ENCODE measurements around the gene FGFR1OP2. TPM values are rescaled to one million over a fixed set of nuclear protein-coding genes. Genes with fewer than 3 reads are reported as not detected.

FGFR1OP2 gene
- total and polyA plus RNA-seq, 4 donors = 11.9 to 76.0 (median 27.6) TPM

GRCh38 chr12:26939953-26940352 lies 1.7 kb downstream of the FGFR1OP2 start:
- H3K27ac ChIP-seq (ENCODE audit: low read depth in 1 of 2, low read length in 2 of 2) = no peak overlapping the region
- peak overlapping the region in 1 of 2 donors; percentile 24 for H3K9ac ChIP-seq (ENCODE audit: low read depth in 1 of 2, low read length in 2 of 2)
- WGBS = 64% methylated on average over 1 of the region's 1 CpG
- peaks cover 6 to 32% (median 15%) of the 10 kb centered on the region in 4 donors for H3K4me1 ChIP-seq (ENCODE audit: control insufficient read depth in 4 of 4, insufficient read depth in 4 of 4, low read length in 3 of 4)
- TF ChIP-seq EGR1 (IDR thresholded peaks at IDR 0.05; ENCODE audit: low read depth in 2 of 2) (no peak), MAX (IDR thresholded peaks at IDR 0.05) (no peak), FOXA2 (IDR thresholded peaks at IDR 0.05) (no peak), GABPA (IDR thresholded peaks at IDR 0.05 in 1 of 2, conservative IDR thresholded peaks at IDR 0.05 in 1 of 2) (no peak), HNF4A (conservative IDR thresholded peaks at IDR 0.05) (no peak), NR2F2 (IDR thresholded peaks at IDR 0.05) (no peak), FOXA1 (IDR thresholded peaks at IDR 0.05) (no peak), HNF4G (IDR thresholded peaks at IDR 0.05) (no peak), JUND (IDR thresholded peaks at IDR 0.05) (no peak), SP1 (IDR thresholded peaks at IDR 0.05) (no peak), RXRA (IDR thresholded peaks at IDR 0.05) (no peak), YY1 (IDR thresholded peaks at IDR 0.05) (no peak), TAF1 (conservative IDR thresholded peaks at IDR 0.05) (no peak), RAD21 (IDR thresholded peaks at IDR 0.05) (no peak), REST (IDR thresholded peaks at IDR 0.05) (no peak), ATF3 (IDR thresholded peaks at IDR 0.05) (no peak)
- TF ChIP-seq, protein P1, sequence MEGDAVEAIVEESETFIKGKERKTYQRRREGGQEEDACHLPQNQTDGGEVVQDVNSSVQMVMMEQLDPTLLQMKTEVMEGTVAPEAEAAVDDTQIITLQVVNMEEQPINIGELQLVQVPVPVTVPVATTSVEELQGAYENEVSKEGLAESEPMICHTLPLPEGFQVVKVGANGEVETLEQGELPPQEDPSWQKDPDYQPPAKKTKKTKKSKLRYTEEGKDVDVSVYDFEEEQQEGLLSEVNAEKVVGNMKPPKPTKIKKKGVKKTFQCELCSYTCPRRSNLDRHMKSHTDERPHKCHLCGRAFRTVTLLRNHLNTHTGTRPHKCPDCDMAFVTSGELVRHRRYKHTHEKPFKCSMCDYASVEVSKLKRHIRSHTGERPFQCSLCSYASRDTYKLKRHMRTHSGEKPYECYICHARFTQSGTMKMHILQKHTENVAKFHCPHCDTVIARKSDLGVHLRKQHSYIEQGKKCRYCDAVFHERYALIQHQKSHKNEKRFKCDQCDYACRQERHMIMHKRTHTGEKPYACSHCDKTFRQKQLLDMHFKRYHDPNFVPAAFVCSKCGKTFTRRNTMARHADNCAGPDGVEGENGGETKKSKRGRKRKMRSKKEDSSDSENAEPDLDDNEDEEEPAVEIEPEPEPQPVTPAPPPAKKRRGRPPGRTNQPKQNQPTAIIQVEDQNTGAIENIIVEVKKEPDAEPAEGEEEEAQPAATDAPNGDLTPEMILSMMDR (IDR thresholded peaks at IDR 0.05; ENCODE audit: low read depth, low read length, missing input control) = no peak
- TF ChIP-seq, protein P2, sequence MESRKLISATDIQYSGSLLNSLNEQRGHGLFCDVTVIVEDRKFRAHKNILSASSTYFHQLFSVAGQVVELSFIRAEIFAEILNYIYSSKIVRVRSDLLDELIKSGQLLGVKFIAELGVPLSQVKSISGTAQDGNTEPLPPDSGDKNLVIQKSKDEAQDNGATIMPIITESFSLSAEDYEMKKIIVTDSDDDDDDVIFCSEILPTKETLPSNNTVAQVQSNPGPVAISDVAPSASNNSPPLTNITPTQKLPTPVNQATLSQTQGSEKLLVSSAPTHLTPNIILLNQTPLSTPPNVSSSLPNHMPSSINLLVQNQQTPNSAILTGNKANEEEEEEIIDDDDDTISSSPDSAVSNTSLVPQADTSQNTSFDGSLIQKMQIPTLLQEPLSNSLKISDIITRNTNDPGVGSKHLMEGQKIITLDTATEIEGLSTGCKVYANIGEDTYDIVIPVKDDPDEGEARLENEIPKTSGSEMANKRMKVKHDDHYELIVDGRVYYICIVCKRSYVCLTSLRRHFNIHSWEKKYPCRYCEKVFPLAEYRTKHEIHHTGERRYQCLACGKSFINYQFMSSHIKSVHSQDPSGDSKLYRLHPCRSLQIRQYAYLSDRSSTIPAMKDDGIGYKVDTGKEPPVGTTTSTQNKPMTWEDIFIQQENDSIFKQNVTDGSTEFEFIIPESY (IDR thresholded peaks at IDR 0.05) = no peak
- H3K36me3 ChIP-seq (ENCODE audit: control insufficient read depth in 4 of 4, insufficient read depth in 3 of 4, low read depth in 1 of 4, low read length in 3 of 4) = no peaks in the 10 kb centered on the region
- no peaks in the 10 kb centered on the region for H3K27me3 ChIP-seq (ENCODE audit: control insufficient read depth in 4 of 4, insufficient read depth in 4 of 4, low read length in 3 of 4)
- H3K4me3 ChIP-seq (ENCODE audit: low read depth in 1 of 3, low read length in 3 of 3) = peak overlapping the region in 1 of 3 donors; percentile 88
- H3K9me3 ChIP-seq (ENCODE audit: control insufficient read depth in 4 of 4, low read length in 3 of 4) = no peaks in the 10 kb centered on the region
- no peak for DNase-seq (ENCODE audit: low spot score)

Measured in liver (tissue), 9 donors.